Testis (tissue), 3 donors: ENCODE measurements around the gene REPS1. TPM values are rescaled to one million over a fixed set of nuclear protein-coding genes. Genes with fewer than 3 reads are reported as not detected.

Source experiments
- DNase-seq: peaks from one replicate; pipeline ENCODE4 v3.0.0-alpha.2; 2019
- H3K27ac ChIP-seq, 2 donors: fragments of 200-600 bp; sonication (generic); one replicate each; pipeline ENCODE4 v1.5.1; 2019
- H3K27me3 ChIP-seq: fragments of 200-600 bp; sonication (generic); one replicate; pipeline ENCODE4 v1.5.1; 2019
- H3K36me3 ChIP-seq: fragments of 200-600 bp; sonication (generic); one replicate; pipeline ENCODE4 v1.5.1; 2017; ENCODE audit warnings: low read depth; ENCODE audit errors: missing control alignments
- H3K4me1 ChIP-seq: fragments of 200-600 bp; sonication (generic); one replicate; pipeline ENCODE4 v1.5.1; 2019
- H3K4me3 ChIP-seq, 2 donors: fragments of 200-600 bp; sonication (generic); one replicate each; pipeline ENCODE4 v1.5.1; 2017 to 2019
- H3K9me3 ChIP-seq: fragments of 200-600 bp; sonication (generic); one replicate; pipeline ENCODE4 v1.5.1; 2017
- CTCF ChIP-seq, 3 experiments: fragments of 450-650 bp in 2 of 3; fragments of 200-600 bp in 1 of 3; sonication (generic) in 1 of 3; IDR thresholded peaks; one replicate each; pipeline ENCODE4 v1.5.1; 2016 to 2019; ENCODE audit warnings: antibody characterized with exemption in 3 of 3, mild to moderate bottlenecking in 2 of 3, moderate library complexity in 1 of 3
- POLR2A ChIP-seq: fragments of 450-650 bp; IDR thresholded peaks from one replicate; pipeline ENCODE4 v1.6.1; 2017; ENCODE audit warnings: antibody characterized with exemption, mild to moderate bottlenecking, moderate library complexity
- WGBS, 2 donors: methylation state at CpG; one replicate each; pipeline ENCODE4 v1.1.5; 2018; 5-methylcytosine and 5-hydroxymethylcytosine counted together
- intact Hi-C: fragments of 100-400 bp; cut with DNase I; formaldehyde crosslinking; loops from one replicate; pipeline ENCODE4 v1.15.1; 2023; ENCODE audit warnings: low total_unique reads
- polyA plus RNA-seq: library from polyadenylated mRNA; stranded (reverse); fragments of 350-450 nt; fragmentation: Illumina TruSeq; extraction: RNeasy Lipid Tissue Mini Kit (QIAGEN cat#74804); gene quantifications from one replicate; pipeline ENCODE4 v1.2.3, GENCODE V29; 2014; ENCODE audit warnings: low read depth, low replicate concordance; ENCODE audit not compliant: insufficient read depth
- total RNA-seq, 2 donors: library from RNA; depleted of rRNA; stranded (reverse); fragments of >200 nt; gene quantifications; one replicate each; pipeline ENCODE4 v1.2.3, GENCODE V29; 2016

Gene REPS1
- total and polyA plus RNA-seq, 3 donors from 2014 or later = 82.0 to 170 (median 160) TPM

DNA sequence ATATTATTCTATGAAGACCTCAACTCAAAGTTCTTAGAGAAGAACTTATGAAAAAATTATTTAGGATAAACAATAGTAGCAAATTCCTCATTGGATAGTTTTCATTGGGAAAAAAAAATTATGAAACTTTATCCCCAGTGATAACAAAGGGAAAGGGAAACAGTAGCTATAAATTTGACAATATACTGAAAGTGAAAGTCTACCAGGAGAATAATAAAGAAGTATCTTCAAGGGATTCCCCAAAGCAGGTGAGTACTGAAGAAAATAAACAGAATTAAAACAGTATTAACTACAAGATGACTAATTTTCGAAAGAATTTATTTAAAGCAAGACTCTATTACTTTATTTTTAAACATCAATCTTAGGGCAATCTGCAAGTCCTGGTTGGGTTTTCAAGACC lies 56.4 kb downstream of the REPS1 start:
- Histone ChIP-seq H3K9me3 (no peaks in the 10 kb centered on the region), H3K4me3 (no peak overlapping the region), H3K4me1 (no peaks in the 10 kb centered on the region), H3K27me3 (no peaks in the 10 kb centered on the region), H3K36me3 (no peaks in the 10 kb centered on the region), H3K27ac (no peak overlapping the region)
- no peak for DNase-seq
- intact Hi-C loops = no loop called here
- TF ChIP-seq POLR2A (no peak), CTCF (IDR thresholded peaks at IDR 0.05) (no peak)
- 94 to 100% methylated on average over 1 of the region's 1 CpG for WGBS, 2 donors

- TF ChIP-seq CTCF (IDR thresholded peaks at IDR 0.05) (no peak), POLR2A (no peak)
- H3K27me3 ChIP-seq = no peaks in the 10 kb centered on the region
- no peak overlapping the region for H3K4me3 ChIP-seq
- H3K4me1 ChIP-seq = no peaks in the 10 kb centered on the region
- H3K36me3 ChIP-seq = no peaks in the 10 kb centered on the region
- intact Hi-C loops = no loop called here
- DNase-seq = no peak
- no peaks in the 10 kb centered on the region for H3K9me3 ChIP-seq
- 93 to 95% methylated on average over 3 of the region's 3 CpGs for WGBS, 2 donors
- H3K27ac ChIP-seq = no peak overlapping the region
Measured at GRCh38 chr6:138926579-138926978, 61.5 kb downstream of the REPS1 start.

- Histone ChIP-seq H3K4me3 (no peak overlapping the region), H3K27me3 (no peaks in the 10 kb centered on the region), H3K36me3 (no peaks in the 10 kb centered on the region), H3K4me1 (no peaks in the 10 kb centered on the region), H3K27ac (no peak overlapping the region), H3K9me3 (no peaks in the 10 kb centered on the region)
- intact Hi-C loops = no loop called here
- TF ChIP-seq POLR2A (no peak), CTCF (IDR thresholded peaks at IDR 0.05) (no peak)
- no peak for DNase-seq
- WGBS, 2 donors = 86 to 92% methylated on average over 2 of the region's 2 CpGs
Measured at GRCh38 chr6:138925806-138926205, 62.2 kb downstream of the REPS1 start.

- no peaks in the 10 kb centered on the region for H3K27me3 ChIP-seq
- H3K9me3 ChIP-seq = no peaks in the 10 kb centered on the region
- TF ChIP-seq CTCF (IDR thresholded peaks at IDR 0.05) = no peak
- no peak for TF ChIP-seq POLR2A
- DNase-seq = no peak
- H3K36me3 ChIP-seq = no peaks in the 10 kb centered on the region
- H3K27ac ChIP-seq = no peak overlapping the region
- H3K4me3 ChIP-seq = no peak overlapping the region
- H3K4me1 ChIP-seq = no peaks in the 10 kb centered on the region
- intact Hi-C loops = no loop called here
Measured at GRCh38 chr6:138923561-138923960, 64.5 kb downstream of the REPS1 start.

DNA sequence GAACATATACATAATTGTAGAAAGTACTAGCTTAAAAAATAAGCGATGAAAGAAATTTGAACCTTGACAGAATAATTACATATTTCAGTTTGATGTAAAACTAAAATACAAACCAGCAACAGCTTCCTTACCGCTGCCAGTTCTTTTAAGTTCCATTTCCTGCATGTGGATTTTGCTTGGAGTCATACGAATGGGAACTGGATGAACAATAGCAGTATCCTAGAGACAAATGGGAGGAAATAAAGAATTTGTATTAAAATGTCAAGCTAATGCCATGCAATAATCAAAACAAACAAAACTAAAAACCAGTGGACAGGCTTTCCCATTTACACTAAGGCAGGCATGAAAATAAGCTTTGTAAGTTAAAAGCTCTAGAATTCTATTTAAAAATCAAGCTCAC lies 67.1 kb downstream of the REPS1 start:
- Histone ChIP-seq H3K27ac (no peak overlapping the region), H3K9me3 (no peaks in the 10 kb centered on the region), H3K36me3 (no peaks in the 10 kb centered on the region), H3K4me1 (no peaks in the 10 kb centered on the region), H3K4me3 (no peak overlapping the region), H3K27me3 (no peaks in the 10 kb centered on the region)
- WGBS, 2 donors = 87 to 93% methylated on average over 3 of the region's 3 CpGs
- TF ChIP-seq POLR2A (no peak), CTCF (IDR thresholded peaks at IDR 0.05) (no peak)
- DNase-seq = no peak
- intact Hi-C loops = no loop called here
